ENCODE measurements around the gene FKBP2. TPM values are rescaled to one million over a fixed set of nuclear protein-coding genes. Genes with fewer than 3 reads are reported as not detected.
"Not testable (repeated sequence)": the region's sequence is repeated elsewhere in the genome, so short reads cannot be mapped to it uniquely, and the experiment has no call there.

FKBP2 gene
- total RNA-seq, 1 experiment from 2014 or later = 84.2 TPM

GRCh38 chr11:64245797-64246620 lies 5.1 kb downstream of the FKBP2 start:
- peak; percentile 96 for DNase-seq
- intact Hi-C loops (cut with micrococcal nuclease; ENCODE audit: unreplicated experiment) = no loop called here
- TSS peak; percentile 40 for BruUV-seq (replicated peaks)

GRCh38 chr11:64246621-64246870 lies 5.7 kb downstream of the FKBP2 start:
- H2AFZ ChIP-seq; H3K9me2 ChIP-seq (ENCODE audit: insufficient read depth); intact Hi-C loops (cut with micrococcal nuclease; ENCODE audit: unreplicated experiment); H4K20me1 ChIP-seq (ENCODE audit: insufficient read depth); DNase-seq; H3K27me3 ChIP-seq (ENCODE audit: insufficient read depth, low read depth); BruUV-seq (replicated peaks); H3K9me3 ChIP-seq (ENCODE audit: insufficient read depth, low read depth): not testable (repeated sequence)
- POLR2A ChIA-PET (ENCODE audit: unreplicated experiment) = interaction anchor here (0.6 to 0.9 kb wide), 5 partner anchors 19 to 639 kb away, joined by 3 to 8 read pairs (median 6); partner anchors contain the start of gene FERMT3
- H3K4me2 ChIP-seq = peak overlapping the region; percentile 85; the same call in 1 of the 2 replicates
- peaks cover 26% of the 10 kb centered on the region for H3K4me1 ChIP-seq (replicated peaks; ENCODE audit: insufficient read depth)
- CTCF ChIA-PET = interaction anchor here (0.6 to 0.7 kb wide), 2 partner anchors 54 to 57 kb away, joined by 3 to 4 read pairs; no protein-coding TSS in a partner anchor
- H3K36me3 ChIP-seq (ENCODE audit: low read depth) = peaks cover 10% of the 10 kb centered on the region; the same call in 1 of the 2 replicates
- peak overlapping the region; percentile 86 for H3K27ac ChIP-seq
- peaks cover 45% of the 10 kb centered on the region for H3K79me2 ChIP-seq (ENCODE audit: low read depth)
- H3K4me3 ChIP-seq = peak overlapping the region; percentile 79; the same call in 1 of the 2 replicates
- H3F3A ChIP-seq (ENCODE audit: insufficient read depth, low read depth) = peaks cover 67% of the 10 kb centered on the region

More at GRCh38 chr11:64245797-64246620, 5.1 kb downstream of the FKBP2 start:
- Histone ChIP-seq H3K4me2 (peak overlapping the region; percentile 85), H3K27me3 (ENCODE audit: insufficient read depth, low read depth) (no peaks in the 10 kb centered on the region), H3K4me3 (peak overlapping the region; percentile 79), H3K79me2 (ENCODE audit: low read depth) (peaks cover 45% of the 10 kb centered on the region), H3K4me1 (replicated peaks; ENCODE audit: insufficient read depth) (peaks cover 26% of the 10 kb centered on the region), H3F3A (ENCODE audit: insufficient read depth, low read depth) (peaks cover 67% of the 10 kb centered on the region), H3K36me3 (ENCODE audit: low read depth) (peaks cover 10% of the 10 kb centered on the region; the same call in 1 of the 2 replicates), H3K9me2 (ENCODE audit: insufficient read depth) (no peaks in the 10 kb centered on the region), H2AFZ (peak overlapping the region; percentile 64; the same call in 1 of the 2 replicates), H4K20me1 (ENCODE audit: insufficient read depth) (0 out of 2 replicates have a peak, but pooled peaks cover 5% of the 10 kb centered on the region), H3K9me3 (ENCODE audit: insufficient read depth, low read depth) (no peaks in the 10 kb centered on the region), H3K27ac (peak overlapping the region; percentile 86)
- ChIA-PET POLR2A (ENCODE audit: unreplicated experiment) (interaction anchor here (0.6 to 0.9 kb wide), 8 partner anchors 8 to 1655 kb away, joined by 3 to 6 read pairs (median 4); partner anchors contain the start of genes FERMT3, SF1 and TUT1), CTCF (interaction anchor here (0.6 to 0.7 kb wide), 2 partner anchors 55 to 57 kb away, joined by 3 to 4 read pairs; no protein-coding TSS in a partner anchor)
- no peak for TF ChIP-seq EZH2 (IDR thresholded peaks at IDR 0.05; ENCODE audit: low read depth)
- no peak for TF ChIP-seq CTCF (conservative IDR thresholded peaks at IDR 0.05)

- intact Hi-C loops (cut with micrococcal nuclease; ENCODE audit: unreplicated experiment) = loop anchor here (1.0 kb wide), 1 partner anchor 23 kb away; no protein-coding TSS in a partner anchor
- BruUV-seq (replicated peaks) = no TSS peak
Measured at GRCh38 chr11:64246871-64247728, 6.2 kb downstream of the FKBP2 start, which contains the start of gene PPP1R14B. Gene PPP1R14B, minus strand, starts transcription at chr11:64246943. Its CDS starts 270 bp downstream, at chr11:64246673.

More at GRCh38 chr11:64246871-64247728, 6.2 kb downstream of the FKBP2 start, which contains the start of gene PPP1R14B:
- peak within 1 kb of the TSS; percentile 79 for H3K4me3 ChIP-seq
- CTCF ChIA-PET = interaction anchor here (0.6 to 1.6 kb wide), 4 partner anchors 21 to 108 kb away, joined by 3 to 4 read pairs (median 3); partner anchors contain the start of genes NUDT22 and TRPT1
- POLR2A ChIA-PET (ENCODE audit: unreplicated experiment) = interaction anchor here (0.6 kb wide), 4 partner anchors 25 to 639 kb away, joined by 3 to 8 read pairs (median 6); no protein-coding TSS in a partner anchor
- H3K9me2 ChIP-seq (ENCODE audit: insufficient read depth) = no peaks in the 10 kb centered on the region
- no peaks in the 10 kb centered on the region for H3K9me3 ChIP-seq (ENCODE audit: insufficient read depth, low read depth)
- TF ChIP-seq EZH2 (IDR thresholded peaks at IDR 0.05; ENCODE audit: low read depth) (no peak), CTCF (conservative IDR thresholded peaks at IDR 0.05) (peak; percentile 38; the same call in 1 of the 2 replicates)
- H3K79me2 ChIP-seq (ENCODE audit: low read depth) = peaks cover 45% of the 10 kb centered on the region
- DNase-seq = peak; percentile 84 to 93
- peak within 1 kb of the TSS; percentile 90 for H3K4me2 ChIP-seq
- peaks cover 26% of the 10 kb centered on the region for H3K4me1 ChIP-seq (replicated peaks; ENCODE audit: insufficient read depth)
- peak within 1 kb of the TSS; percentile 86 for H3K27ac ChIP-seq
- peaks cover 70% of the 10 kb centered on the region for H3F3A ChIP-seq (ENCODE audit: insufficient read depth, low read depth)
- 0 out of 2 replicates have a peak, but pooled peaks cover 5% of the 10 kb centered on the region for H4K20me1 ChIP-seq (ENCODE audit: insufficient read depth)
- H3K27me3 ChIP-seq (ENCODE audit: insufficient read depth, low read depth) = no peaks in the 10 kb centered on the region
- H3K36me3 ChIP-seq (ENCODE audit: low read depth) = peaks cover 10% of the 10 kb centered on the region; the same call in 1 of the 2 replicates
- peak within 1 kb of the TSS; percentile 76 for H2AFZ ChIP-seq
